HG03103 (cell line): ENCODE data around the gene LGALS3.
"Not testable (repeated sequence)": the region's sequence is repeated elsewhere in the genome, so short reads cannot be mapped to it uniquely, and the experiment has no call there.

Experiments
- ATAC-seq: cut with Tn5 transposase; IDR thresholded peaks from one replicate; pipeline ENCODE4 v1.9.1; 2021; ENCODE audit warnings: low read depth; ENCODE audit not compliant: unreplicated experiment

The LGALS3 gene

DNA sequence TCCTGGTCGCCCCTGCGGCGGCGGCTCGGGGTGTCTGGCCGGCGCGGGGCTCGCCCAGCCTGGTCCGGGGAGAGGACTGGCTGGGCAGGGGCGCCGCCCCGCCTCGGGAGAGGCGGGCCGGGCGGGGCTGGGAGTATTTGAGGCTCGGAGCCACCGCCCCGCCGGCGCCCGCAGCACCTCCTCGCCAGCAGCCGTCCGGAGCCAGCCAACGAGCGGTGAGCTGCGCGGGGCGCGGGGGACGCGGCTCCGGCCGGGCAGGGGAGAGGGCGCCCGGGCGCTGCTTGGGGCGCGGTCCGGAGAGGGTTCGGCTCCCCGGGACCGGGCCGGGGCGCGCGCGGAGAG, at the start of gene LGALS3:
Gene LGALS3 (plus strand): TSS at position 167 of the 342 bp plus-strand sequence. CDS start 8,122 bp downstream, outside the sequence.
- peak; percentile 59 for ATAC-seq

GRCh38 chr14:55079961-55080360, 49.1 kb upstream of the LGALS3 start:
- ATAC-seq: not testable (repeated sequence)

GRCh38 chr14:55084401-55085059, 44.5 kb upstream of the LGALS3 start:
- no peak for ATAC-seq

DNA sequence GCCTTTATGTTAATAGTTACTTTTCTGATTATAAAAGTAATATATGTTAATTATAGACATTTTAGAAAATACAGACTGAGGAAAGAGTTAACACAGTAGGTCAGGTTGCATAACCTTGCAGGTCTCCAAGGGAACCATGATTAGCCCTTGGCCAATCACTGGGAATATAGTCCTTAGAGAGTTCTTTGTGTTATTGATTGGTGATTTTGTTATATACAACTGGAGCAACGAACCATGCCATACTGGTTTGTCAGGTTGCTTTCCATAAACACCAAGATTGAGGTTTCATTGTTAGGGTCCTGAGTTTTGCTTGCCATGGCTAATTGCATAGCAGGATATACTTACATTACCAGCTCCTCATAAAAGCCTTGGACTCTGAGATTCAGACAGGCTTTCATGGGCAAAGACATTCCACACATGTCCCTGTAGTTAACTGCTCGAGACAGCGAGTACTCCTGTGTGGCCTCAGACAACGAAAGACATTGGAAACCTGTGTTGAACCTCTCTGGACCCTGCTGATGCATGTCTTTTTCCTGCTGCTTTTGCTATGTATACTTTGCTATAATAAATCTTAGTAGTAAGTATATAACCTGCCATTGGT, 43.9 kb upstream of the LGALS3 start:
- no peak for ATAC-seq

GRCh38 chr14:55086938-55087337, 42.1 kb upstream of the LGALS3 start:
- ATAC-seq: no peak

GRCh38 chr14:55088356-55088755, 40.7 kb upstream of the LGALS3 start:
- ATAC-seq: no peak

DNA sequence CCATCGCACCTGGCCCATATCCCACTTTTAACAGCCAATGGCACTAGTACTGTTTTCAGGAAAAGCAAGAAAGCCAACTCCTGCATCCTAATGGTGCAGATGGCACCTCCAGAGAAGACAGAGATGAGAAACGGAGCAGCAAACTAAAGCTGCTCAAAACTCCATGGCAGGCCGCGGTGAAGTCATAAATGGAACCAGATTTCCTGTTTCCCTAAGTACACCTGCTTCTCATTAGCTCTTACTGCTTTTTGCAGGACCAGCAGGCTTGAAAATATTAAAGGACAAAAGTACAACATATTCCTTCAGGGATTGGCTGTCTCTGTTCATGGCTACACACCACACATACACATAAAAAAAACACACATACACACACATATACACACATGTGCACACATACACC, 36.7 kb upstream of the LGALS3 start:
- no peak for ATAC-seq

- ATAC-seq: no peak
Observed at GRCh38 chr14:55094292-55095157, 34.5 kb upstream of the LGALS3 start.

GRCh38 chr14:55097881-55098560, 31.0 kb upstream of the LGALS3 start:
- ATAC-seq: peak; percentile 58

DNA sequence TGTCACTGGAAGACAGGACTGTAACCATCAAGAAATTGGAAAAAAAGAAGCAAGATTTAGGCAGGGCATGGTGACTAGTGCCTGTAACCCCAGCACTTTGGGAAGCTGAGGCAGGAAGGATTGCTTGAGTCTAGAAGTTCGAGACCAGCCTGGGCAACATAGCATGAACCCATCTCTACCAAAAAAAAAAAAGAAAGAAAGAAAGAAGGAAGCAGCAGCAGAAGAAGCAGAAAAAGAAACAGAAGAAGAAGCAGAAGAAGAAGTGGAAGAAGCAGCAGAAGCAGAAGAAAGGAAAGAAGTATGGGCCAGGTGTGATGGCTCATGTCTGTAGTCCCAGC, 30.5 kb upstream of the LGALS3 start:
- ATAC-seq: no peak

- no peak for ATAC-seq
Observed at GRCh38 chr14:55099756-55100155, 29.3 kb upstream of the LGALS3 start.

DNA sequence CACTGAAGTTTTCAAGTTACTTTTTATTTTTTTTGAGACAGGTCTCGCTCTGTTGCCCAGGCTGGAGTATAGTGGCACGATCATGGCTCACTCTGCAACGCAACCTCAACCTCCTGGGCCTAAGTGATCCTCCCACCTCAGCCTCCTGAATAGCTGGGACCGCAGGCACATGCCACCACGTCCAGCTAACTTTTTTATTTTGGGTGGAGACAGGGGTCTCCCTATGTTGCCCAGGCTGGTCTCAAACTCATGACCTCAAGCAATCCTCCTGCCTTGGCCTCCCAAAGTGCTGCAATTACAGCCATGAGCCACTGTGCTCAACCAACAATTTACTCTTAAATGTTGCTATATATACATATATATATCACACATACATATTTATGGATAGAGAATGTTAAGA, 27.4 kb upstream of the LGALS3 start:
- ATAC-seq: no peak

GRCh38 chr14:55102141-55102621, 26.9 kb upstream of the LGALS3 start:
- peak; percentile 66 for ATAC-seq

DNA sequence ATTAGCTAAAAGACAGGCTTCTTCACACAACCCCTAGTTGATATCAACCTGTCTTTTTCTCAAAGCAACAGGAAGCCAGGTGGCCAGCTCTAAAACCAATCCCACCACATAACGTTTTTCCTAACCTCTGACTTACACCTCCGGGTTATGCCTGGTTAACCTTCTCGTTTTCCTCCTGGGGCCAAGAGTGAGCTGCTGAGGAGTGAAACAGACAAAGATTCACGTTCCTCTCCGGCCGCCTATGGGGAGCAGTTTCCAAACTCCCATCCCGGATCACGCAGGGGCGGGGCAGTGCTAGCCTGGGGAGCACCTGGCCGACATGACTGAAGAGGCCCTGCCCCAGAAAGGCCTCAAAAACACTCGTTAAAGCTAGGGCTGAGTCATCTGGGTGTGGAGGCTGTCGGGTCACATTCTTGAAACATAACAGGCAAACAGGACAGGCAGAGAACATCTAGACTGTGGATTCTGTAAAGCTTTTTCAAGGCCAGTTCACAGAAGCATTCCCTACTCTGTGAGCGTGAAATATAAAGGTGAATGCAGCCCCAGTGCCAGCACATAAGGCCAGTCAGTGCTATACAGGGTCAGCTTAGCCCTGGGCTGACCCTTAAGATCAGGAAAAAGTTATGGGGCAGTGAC, 25.9 kb upstream of the LGALS3 start:
- no peak for ATAC-seq

DNA sequence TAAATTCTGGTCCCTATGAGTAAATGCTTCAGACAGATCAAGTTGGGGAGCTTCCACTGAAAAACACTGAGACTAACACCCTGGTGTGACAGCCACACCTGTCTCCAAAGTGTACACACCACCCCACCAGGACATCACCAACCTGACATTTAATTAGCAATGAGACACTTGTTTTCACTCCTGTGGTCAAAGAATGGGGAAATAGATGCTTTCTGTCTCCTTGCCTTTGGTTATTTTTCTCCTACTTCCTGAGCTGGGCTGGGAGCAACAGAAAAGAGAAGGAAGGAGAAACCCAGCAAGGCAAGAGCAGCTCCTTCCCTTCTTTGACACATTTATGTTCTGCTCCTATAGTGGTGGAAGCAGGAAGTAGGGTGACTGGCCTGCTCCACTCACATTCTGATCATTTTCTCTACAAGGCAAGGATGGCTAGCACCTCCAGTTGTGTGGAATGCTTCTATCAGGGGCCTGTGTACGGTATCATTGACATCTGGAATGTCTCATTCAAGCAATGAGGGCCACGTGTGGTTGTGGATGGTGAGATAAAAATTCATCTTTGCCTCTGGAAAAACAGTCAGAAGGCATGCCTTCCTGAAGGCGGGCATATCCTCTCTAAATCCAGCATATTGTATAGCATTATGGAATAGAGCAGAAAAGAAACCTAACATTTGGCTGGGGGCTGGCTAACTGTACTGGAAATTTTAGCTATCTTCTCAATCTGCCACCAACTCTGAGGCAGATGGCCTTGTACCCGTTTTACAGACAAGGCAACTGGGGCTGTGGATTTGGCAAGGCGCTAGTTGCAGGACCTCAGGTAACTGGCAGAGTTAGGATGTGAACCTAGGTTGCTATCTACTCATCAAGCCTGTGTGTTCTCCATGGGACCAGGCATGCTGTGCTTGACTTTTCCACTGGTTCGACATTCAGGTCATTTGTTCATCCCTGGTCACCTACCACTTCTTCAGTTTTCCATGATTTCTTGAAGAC, 24.8 kb upstream of the LGALS3 start:
- ATAC-seq: no peak

- ATAC-seq: no peak
Observed at GRCh38 chr14:55105991-55106390, 23.1 kb upstream of the LGALS3 start.

GRCh38 chr14:55107766-55108554, 21.1 kb upstream of the LGALS3 start:
- no peak for ATAC-seq

DNA sequence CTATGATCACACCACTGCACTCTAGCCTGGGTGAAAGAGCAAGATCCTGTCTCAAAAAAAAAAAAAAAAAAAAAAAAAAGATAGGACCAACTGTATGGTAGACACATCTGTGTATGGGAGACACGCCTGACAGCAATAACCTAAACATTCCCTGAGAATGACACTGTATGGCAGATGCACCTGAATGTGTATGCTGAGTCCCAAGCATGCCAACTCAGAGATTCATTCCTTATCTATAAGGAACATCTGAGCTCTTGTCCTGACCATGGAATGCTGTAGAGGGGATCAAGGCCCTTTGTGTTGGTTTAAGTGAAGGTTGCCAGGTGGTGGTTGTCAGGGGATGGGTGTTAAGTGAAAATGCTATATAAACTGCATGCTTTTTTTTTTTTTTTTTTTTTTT, 19.2 kb upstream of the LGALS3 start:
- ATAC-seq: no peak
